Mucosa of descending colon (tissue), 3 donors: ENCODE data around the gene TCF7L2. TPM values are rescaled to one million over a fixed set of nuclear protein-coding genes. Genes with fewer than 3 reads are reported as not detected.

Experiments used
- ATAC-seq: fragments of 200-7000 bp; cut with Tn5 transposase; one replicate; pipeline ENCODE4 v1.9.1; 2020; ENCODE audit warnings: mild to moderate bottlenecking, moderate library complexity
- DNase-seq, 3 donors: peaks; one replicate each; pipeline ENCODE4 v3.0.0-alpha.2; 2020
- H3K36me3 ChIP-seq: fragments of 200-600 bp; one replicate; pipeline ENCODE4 v1.8.0; 2021; ENCODE audit warnings: low read depth, mild to moderate bottlenecking
- H3K4me1 ChIP-seq: fragments of 200-600 bp; one replicate; pipeline ENCODE4 v1.8.0; 2021; ENCODE audit warnings: low read depth, mild to moderate bottlenecking
- H3K4me3 ChIP-seq: fragments of 200-600 bp; one replicate; pipeline ENCODE4 v1.8.0; 2021; ENCODE audit warnings: mild to moderate bottlenecking
- H3K9me3 ChIP-seq: fragments of 200-600 bp; one replicate; pipeline ENCODE4 v1.8.0; 2021; ENCODE audit warnings: mild to moderate bottlenecking
- CTCF ChIP-seq: fragments of 200-600 bp; IDR thresholded peaks from one replicate; pipeline ENCODE4 v1.8.0; 2022; ENCODE audit warnings: antibody characterized with exemption, mild to moderate bottlenecking
- intact Hi-C, 2 donors: fragments of 100-400 bp; cut with DNase I in 1 of 2; cut with micrococcal nuclease in 1 of 2; formaldehyde crosslinking; loops; one replicate each; pipeline versions ENCODE4 v1.11.0 to v1.11.1; 2022; cut with DNase I, micrococcal nuclease
- total RNA-seq, 3 donors: library from RNA; stranded (reverse); fragmentation: NEBNext Ultra II Directional in 2 of 3; extraction: Animal tissue kit (Norgen Biotek cat#: 25700) in 2 of 3; gene quantifications; one replicate each; pipeline versions ENCODE4 v1.2.1 to v1.2.4, GENCODE V29; 2021 to 2023
- donor health status: DM: no; HTN: no; CAD: no; lungs with moderate emphysema.
- donor health status: DM: no; HTN: no; CAD: no.
- donor health status: DM: no; HTN: yes; CAD: no.

TCF7L2 gene
- total RNA-seq, 3 donors from 2014 or later: 99.6 to 182 (median 102) TPM

- TF ChIP-seq CTCF: no peak
- DNase-seq (no peak), ATAC-seq (no peak)
- H3K4me3 ChIP-seq: no peak overlapping the region
- intact Hi-C loops: no loop called here
- H3K9me3 ChIP-seq: no peaks in the 10 kb centered on the region
- peaks cover 16% of the 10 kb centered on the region for H3K4me1 ChIP-seq
- no peaks in the 10 kb centered on the region for H3K36me3 ChIP-seq
These were observed 80.4 kb downstream of the TCF7L2 start for GRCh38 chr10:113030453-113030852.

GRCh38 chr10:113031147-113031546 lies 81.1 kb downstream of the TCF7L2 start:
- no peak overlapping the region for H3K4me3 ChIP-seq
- no peak for DNase-seq
- peaks cover 22% of the 10 kb centered on the region for H3K4me1 ChIP-seq
- no peaks in the 10 kb centered on the region for H3K9me3 ChIP-seq
- ATAC-seq: no peak
- no peaks in the 10 kb centered on the region for H3K36me3 ChIP-seq
- intact Hi-C loops: no loop called here
- no peak for TF ChIP-seq CTCF

- no peaks in the 10 kb centered on the region for H3K36me3 ChIP-seq
- H3K9me3 ChIP-seq: no peaks in the 10 kb centered on the region
- no peak for ATAC-seq
- TF ChIP-seq CTCF: no peak
- no peak for DNase-seq
- H3K4me3 ChIP-seq: no peak overlapping the region
- peaks cover 16% of the 10 kb centered on the region for H3K4me1 ChIP-seq
- intact Hi-C loops: no loop called here
These were observed 83.9 kb downstream of the TCF7L2 start for GRCh38 chr10:113033991-113034390.

- peaks cover 16% of the 10 kb centered on the region for H3K4me1 ChIP-seq
- intact Hi-C loops: no loop called here
- DNase-seq: peak in 1 of 3 donors; percentile 46
- H3K9me3 ChIP-seq: no peaks in the 10 kb centered on the region
- peak; percentile 77 for ATAC-seq
- no peak for TF ChIP-seq CTCF
- no peaks in the 10 kb centered on the region for H3K36me3 ChIP-seq
- no peak overlapping the region for H3K4me3 ChIP-seq
These were observed 85.8 kb downstream of the TCF7L2 start for GRCh38 chr10:113035732-113036312.

GRCh38 chr10:113036619-113037018 lies 86.6 kb downstream of the TCF7L2 start:
- TF ChIP-seq CTCF: no peak
- Histone ChIP-seq H3K9me3 (no peaks in the 10 kb centered on the region), H3K36me3 (no peaks in the 10 kb centered on the region), H3K4me3 (no peak overlapping the region), H3K4me1 (peaks cover 16% of the 10 kb centered on the region)
- ATAC-seq (no peak), DNase-seq (no peak)
- intact Hi-C loops: no loop called here

GRCh38 chr10:113037218-113037617 lies 87.2 kb downstream of the TCF7L2 start:
- ATAC-seq (peak; percentile 19), DNase-seq (no peak)
- Histone ChIP-seq H3K9me3 (no peaks in the 10 kb centered on the region), H3K4me1 (peaks cover 16% of the 10 kb centered on the region), H3K4me3 (no peak overlapping the region), H3K36me3 (no peaks in the 10 kb centered on the region)
- TF ChIP-seq CTCF: no peak
- intact Hi-C loops: no loop called here
